CD4-positive, alpha-beta T cell (primary cell): ENCODE measurements around the gene RAB22A. TPM values are rescaled to one million over a fixed set of nuclear protein-coding genes. Genes with fewer than 3 reads are reported as not detected.

Experiments used
- ATAC-seq: fragments of 200-7000 bp; cut with Tn5 transposase; one replicate; pipeline ENCODE4 v1.10.0; 2022; ENCODE audit warnings: mild to moderate bottlenecking; ENCODE audit not compliant: poor library complexity
- CTCF ChIA-PET: fragments of 350-600 bp; sonication (Branson Sonifier 250); formaldehyde crosslinking; loops from one replicate; lab custom pipeline; 2021; ENCODE audit warnings: antibody characterized with exemption, inconsistent platforms; lab: Charles Lee
- POLR2A ChIA-PET: fragments of 350-600 bp; sonication (Branson Sonifier 250); formaldehyde crosslinking; loops from one replicate; lab custom pipeline; 2021; ENCODE audit warnings: antibody characterized with exemption, inconsistent platforms; lab: Charles Lee
- DNase-seq, 14 experiments: peaks; one replicate each; pipeline ENCODE4 v3.0.0-alpha.2; 2013 to 2020; ENCODE audit warnings: mixed read lengths in 2 of 14
- H3K27ac ChIP-seq, 2 donors: one replicate each; pipeline versions ENCODE4 v1.5.1 to v1.7.0; 2013; ENCODE audit warnings: low read length in 2 of 2, low read depth in 1 of 2, mild to moderate bottlenecking in 1 of 2
- H3K27me3 ChIP-seq, 2 experiments: 1 replicate in 1 of 2; 2 replicates in 1 of 2; pipeline versions ENCODE4 v1.6.1 to v1.7.0; 2013; ENCODE audit warnings: low read length in 2 of 2, control low read depth in 1 of 2, mild to moderate bottlenecking in 1 of 2, moderate library complexity in 1 of 2; ENCODE audit not compliant: insufficient read depth in 2 of 2, control insufficient read depth in 1 of 2
- H3K36me3 ChIP-seq: one replicate; pipeline ENCODE4 v1.6.1; 2013; ENCODE audit warnings: low read length, control low read depth; ENCODE audit not compliant: insufficient read depth
- H3K4me1 ChIP-seq: one replicate; pipeline ENCODE4 v1.6.1; 2013; ENCODE audit warnings: low read length, control low read depth; ENCODE audit not compliant: insufficient read depth
- H3K4me3 ChIP-seq: one replicate; pipeline ENCODE4 v1.5.1; 2013; ENCODE audit warnings: mild to moderate bottlenecking, low read length, moderate library complexity
- H3K9me3 ChIP-seq, 2 experiments: 1 replicate in 1 of 2; 2 replicates in 1 of 2; pipeline versions ENCODE4 v1.6.1 to v1.7.0; 2013; ENCODE audit warnings: low read length in 2 of 2, mild to moderate bottlenecking in 2 of 2, control low read depth in 1 of 2, moderate library complexity in 1 of 2; ENCODE audit not compliant: control insufficient read depth in 1 of 2, insufficient read depth in 1 of 2
- H3K27ac Mint-ChIP-seq: one replicate; pipeline ENCODE4 v1.8.0; 2020; ENCODE audit warnings: mixed read lengths
- H3K27me3 Mint-ChIP-seq: one replicate; pipeline ENCODE4 v1.8.0; 2021; ENCODE audit warnings: mixed read lengths
- H3K36me3 Mint-ChIP-seq: one replicate; pipeline ENCODE4 v1.8.0; 2021; ENCODE audit warnings: low read depth, mixed read lengths
- H3K4me1 Mint-ChIP-seq: one replicate; pipeline ENCODE4 v1.8.0; 2021; ENCODE audit warnings: low read depth, mixed read lengths
- H3K4me3 Mint-ChIP-seq: one replicate; pipeline ENCODE4 v1.8.0; 2020; ENCODE audit warnings: mild to moderate bottlenecking, mixed read lengths
- H3K9me3 Mint-ChIP-seq: one replicate; pipeline ENCODE4 v1.8.0; 2020; ENCODE audit warnings: mixed read lengths
- intact Hi-C, 2 experiments: fragments of 100-400 bp; cut with DNase I in 1 of 2; cut with micrococcal nuclease in 1 of 2; formaldehyde crosslinking; loops; one replicate each; pipeline versions ENCODE4 v1.15.1 to v1.9.0; 2023 to 2025; cut with DNase I, micrococcal nuclease
- total RNA-seq, 174 experiments: library from RNA in 2 of 174; stranded (reverse) in 2 of 174; gene quantifications; one replicate each; pipeline ENCODE4 v1.2.3 and lab custom pipeline; 2021 to 2026
- TF ChIP-seq, protein P1 (sequence below): fragments of 200-600 bp; IDR thresholded peaks from one replicate; pipeline ENCODE4 v1.8.0; 2022; ENCODE audit warnings: antibody characterized with exemption, mild to moderate bottlenecking

Gene RAB22A
- total RNA-seq, 2 experiments from 2014 or later, result 16.5 to 17.2 TPM

GRCh38 chr20:58381627-58382026, 72.1 kb downstream of the RAB22A start:
- DNase-seq, result no peak
- intact Hi-C loops, result loop anchor here in 1 of 2 experiments (10.0 kb wide), 2 partner anchors 667 to 757 kb away; partner anchors contain the start of genes PMEPA1 and ZBP1
- TF ChIP-seq, protein P1, sequence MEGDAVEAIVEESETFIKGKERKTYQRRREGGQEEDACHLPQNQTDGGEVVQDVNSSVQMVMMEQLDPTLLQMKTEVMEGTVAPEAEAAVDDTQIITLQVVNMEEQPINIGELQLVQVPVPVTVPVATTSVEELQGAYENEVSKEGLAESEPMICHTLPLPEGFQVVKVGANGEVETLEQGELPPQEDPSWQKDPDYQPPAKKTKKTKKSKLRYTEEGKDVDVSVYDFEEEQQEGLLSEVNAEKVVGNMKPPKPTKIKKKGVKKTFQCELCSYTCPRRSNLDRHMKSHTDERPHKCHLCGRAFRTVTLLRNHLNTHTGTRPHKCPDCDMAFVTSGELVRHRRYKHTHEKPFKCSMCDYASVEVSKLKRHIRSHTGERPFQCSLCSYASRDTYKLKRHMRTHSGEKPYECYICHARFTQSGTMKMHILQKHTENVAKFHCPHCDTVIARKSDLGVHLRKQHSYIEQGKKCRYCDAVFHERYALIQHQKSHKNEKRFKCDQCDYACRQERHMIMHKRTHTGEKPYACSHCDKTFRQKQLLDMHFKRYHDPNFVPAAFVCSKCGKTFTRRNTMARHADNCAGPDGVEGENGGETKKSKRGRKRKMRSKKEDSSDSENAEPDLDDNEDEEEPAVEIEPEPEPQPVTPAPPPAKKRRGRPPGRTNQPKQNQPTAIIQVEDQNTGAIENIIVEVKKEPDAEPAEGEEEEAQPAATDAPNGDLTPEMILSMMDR, result no peak
- Mint-ChIP-seq H3K4me3 (no peak overlapping the region), H3K9me3 (peaks cover 5% of the 10 kb centered on the region), H3K36me3 (no peaks in the 10 kb centered on the region), H3K4me1 (no peaks in the 10 kb centered on the region), H3K27me3 (peaks cover 45% of the 10 kb centered on the region), H3K27ac (no peak overlapping the region)
- H3K36me3 ChIP-seq, result no peaks in the 10 kb centered on the region
- ChIA-PET POLR2A (no interaction called here), CTCF (interaction anchor here (0.6 kb wide), 1 partner anchor 326 kb away, joined by 3 read pairs; no protein-coding TSS in a partner anchor)
- H3K27ac ChIP-seq, result no peak overlapping the region
- no peak overlapping the region for H3K4me3 ChIP-seq
- H3K9me3 ChIP-seq, result peaks cover 5 to 9% of the 10 kb centered on the region in 2 experiments
- no peak for ATAC-seq
- peaks cover 5 to 13% of the 10 kb centered on the region in 2 experiments for H3K27me3 ChIP-seq
- H3K4me1 ChIP-seq, result no peaks in the 10 kb centered on the region

DNA sequence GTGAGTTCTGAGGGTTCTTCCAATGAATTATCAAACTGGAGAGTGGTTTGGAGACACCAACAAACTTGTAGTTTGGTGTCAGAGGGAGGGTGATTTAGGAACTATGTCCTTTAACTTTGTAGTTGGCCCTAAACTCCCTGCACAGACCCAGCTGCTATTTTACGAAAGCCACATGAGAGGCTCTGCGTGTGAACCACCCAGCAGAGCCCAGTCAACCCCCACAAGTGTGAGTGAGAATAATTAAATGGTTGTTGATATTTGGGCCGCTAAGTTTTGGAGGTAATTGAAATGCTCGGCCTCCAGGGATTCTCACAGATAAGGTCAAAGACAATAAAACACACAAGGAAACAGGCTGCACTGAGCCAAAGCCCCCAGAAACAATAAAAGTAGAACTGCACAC, 72.6 kb downstream of the RAB22A start:
- POLR2A ChIA-PET, result interaction anchor here (0.7 kb wide), 1 partner anchor 79 kb away, joined by 3 read pairs; no protein-coding TSS in a partner anchor
- CTCF ChIA-PET, result no interaction called here
- TF ChIP-seq, protein P1, result no peak

DNA sequence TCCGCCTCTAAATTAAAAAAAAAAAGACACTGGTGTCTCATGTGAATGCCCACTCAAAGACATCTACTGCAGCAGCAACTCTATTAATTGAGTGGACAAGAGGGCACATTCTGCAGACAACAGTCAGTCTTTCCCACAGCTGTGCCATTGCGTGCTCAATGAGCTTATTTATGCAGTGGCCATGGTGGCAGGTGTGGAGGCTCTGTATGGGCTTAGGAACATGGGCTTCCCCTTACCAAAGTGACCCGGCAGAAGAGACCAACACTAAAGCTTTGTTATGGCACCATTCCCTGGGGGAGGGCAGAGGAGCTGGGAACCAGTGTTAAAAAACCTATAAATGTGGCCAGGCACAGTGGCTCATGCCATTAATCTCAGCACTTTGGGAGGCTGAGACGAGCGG, 75.3 kb downstream of the RAB22A start:
- no peak overlapping the region for H3K4me3 Mint-ChIP-seq
- H3K27ac Mint-ChIP-seq, result no peak overlapping the region
- H3K4me1 ChIP-seq, result peaks cover 3% of the 10 kb centered on the region
- DNase-seq, result no peak
- H3K9me3 Mint-ChIP-seq, result peaks cover 5% of the 10 kb centered on the region
- peaks cover 3% of the 10 kb centered on the region for H3K4me1 Mint-ChIP-seq
- H3K9me3 ChIP-seq, result peaks cover 5 to 9% of the 10 kb centered on the region in 2 experiments
- ChIA-PET POLR2A (no interaction called here), CTCF (no interaction called here)
- no peak for ATAC-seq
- peaks cover 25% of the 10 kb centered on the region for H3K27me3 Mint-ChIP-seq
- no peak overlapping the region for H3K27ac ChIP-seq
- intact Hi-C loops, result loop anchor here (5.0 to 10.0 kb wide), 6 partner anchors 148 to 760 kb away; partner anchors contain the start of genes ATP5F1E (in 1 of the 2), NELFCD (in 1 of the 2), PMEPA1 (in 1 of the 2) and ZBP1 (in 1 of the 2)
- peaks cover 5 to 8% of the 10 kb centered on the region in 2 experiments for H3K27me3 ChIP-seq
- H3K36me3 Mint-ChIP-seq, result peaks cover 3% of the 10 kb centered on the region
- TF ChIP-seq, protein P1, result no peak
- H3K4me3 ChIP-seq, result no peak overlapping the region
- H3K36me3 ChIP-seq, result no peaks in the 10 kb centered on the region

More for the DNA sequence above, 72.6 kb downstream of the RAB22A start:
- Histone ChIP-seq H3K4me1 (no peaks in the 10 kb centered on the region), H3K9me3 (peaks cover 5 to 9% of the 10 kb centered on the region in 2 experiments), H3K27me3 (peaks cover 5 to 13% of the 10 kb centered on the region in 2 experiments), H3K36me3 (no peaks in the 10 kb centered on the region), H3K27ac (no peak overlapping the region), H3K4me3 (no peak overlapping the region)
- H3K9me3 Mint-ChIP-seq, result peaks cover 5% of the 10 kb centered on the region
- no peaks in the 10 kb centered on the region for H3K36me3 Mint-ChIP-seq
- H3K4me1 Mint-ChIP-seq, result no peaks in the 10 kb centered on the region
- ATAC-seq (no peak), DNase-seq (no peak)
- intact Hi-C loops, result loop anchor here in 1 of 2 experiments (10.0 kb wide), 2 partner anchors 667 to 757 kb away; partner anchors contain the start of genes PMEPA1 and ZBP1
- H3K27ac Mint-ChIP-seq, result no peak overlapping the region
- H3K27me3 Mint-ChIP-seq, result peaks cover 44% of the 10 kb centered on the region
- no peak overlapping the region for H3K4me3 Mint-ChIP-seq
